HG03558 (cell line): ENCODE measurements around the gene TESK2.

ENCODE experiments used
- ATAC-seq: cut with Tn5 transposase; IDR thresholded peaks from one replicate; pipeline ENCODE4 v1.9.1; 2021; ENCODE audit warnings: moderate number of reproducible peaks; ENCODE audit not compliant: unreplicated experiment; ENCODE audit errors: extremely low read depth

Gene TESK2

GRCh38 chr1:45429561-45430159, 61.3 kb downstream of the TESK2 start:
- ATAC-seq = no peak

DNA sequence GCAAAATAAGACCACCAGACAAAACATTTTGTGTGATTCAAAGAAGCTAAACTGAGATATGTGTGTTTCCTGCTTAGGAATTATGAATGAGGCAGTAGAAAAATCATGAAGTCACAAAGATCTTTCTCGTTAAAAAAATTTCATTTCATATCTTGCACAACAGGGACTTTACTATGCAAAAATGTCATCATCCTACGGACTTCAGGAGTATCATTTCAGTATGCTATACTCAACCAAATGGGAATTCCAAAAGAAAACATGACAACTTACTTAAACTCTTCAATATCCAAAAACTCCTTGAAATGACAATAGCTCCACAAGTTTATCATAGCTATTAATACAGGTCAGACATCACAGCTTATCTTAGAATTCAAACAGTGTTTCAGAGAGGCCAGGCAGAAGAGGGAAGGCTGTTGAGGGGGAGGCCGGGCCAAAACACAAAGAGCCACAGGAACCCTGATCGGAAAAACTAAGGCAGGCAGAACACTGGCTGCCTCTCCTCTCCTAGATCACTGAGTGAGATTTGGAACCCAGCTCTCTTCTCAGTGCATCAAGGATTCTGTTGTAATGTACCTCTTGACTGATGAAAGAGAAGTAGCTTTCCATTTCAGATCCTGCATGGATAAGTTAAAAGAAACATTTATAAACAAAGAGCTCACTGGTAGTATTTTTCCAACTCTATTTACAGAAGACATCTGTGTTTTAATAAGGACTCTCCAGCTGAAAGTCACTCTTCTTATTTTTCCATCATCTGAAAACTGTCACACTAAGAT, 66.9 kb downstream of the TESK2 start:
- no peak for ATAC-seq

DNA sequence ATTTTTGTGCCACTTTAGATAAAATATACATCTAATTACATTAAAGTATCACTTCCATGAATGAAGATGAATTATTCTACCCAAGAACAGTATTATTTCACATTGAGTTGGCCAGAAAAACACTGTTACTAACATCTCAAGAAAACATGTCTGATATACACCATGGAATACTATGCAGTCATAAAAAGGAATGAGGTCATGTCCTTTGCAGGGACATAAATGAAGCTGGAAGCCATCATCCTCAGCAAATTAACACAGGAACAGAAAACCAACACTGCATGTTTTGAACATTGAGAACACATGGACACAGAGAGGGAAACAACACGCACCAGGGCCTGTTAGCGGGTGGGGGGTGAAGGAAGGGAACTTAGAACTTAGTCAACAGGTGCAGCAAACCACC, 69.0 kb downstream of the TESK2 start:
- ATAC-seq = no peak

GRCh38 chr1:45414746-45415145, 76.2 kb downstream of the TESK2 start:
- ATAC-seq = no peak

- no peak for ATAC-seq
Observed at GRCh38 chr1:45412899-45413298, 78.1 kb downstream of the TESK2 start.

DNA sequence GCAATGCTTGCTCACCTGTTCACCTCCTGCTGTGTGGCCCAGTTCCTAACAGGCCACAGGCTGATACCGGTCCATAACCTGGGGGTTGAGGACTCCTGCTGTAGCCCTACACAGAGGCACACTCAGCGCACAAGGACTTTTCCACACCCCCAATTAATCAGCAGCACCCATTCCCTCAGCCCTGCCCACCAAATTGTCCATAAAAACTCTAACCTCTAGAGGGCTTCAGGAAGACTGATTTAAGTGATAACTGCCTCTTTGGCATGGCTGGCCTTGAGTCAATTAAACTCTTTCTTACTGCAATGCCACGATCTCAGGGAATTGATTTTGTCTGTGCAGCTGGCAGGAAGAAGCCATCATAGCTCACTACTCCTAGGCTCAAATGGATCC, 79.5 kb downstream of the TESK2 start:
- ATAC-seq = no peak

DNA sequence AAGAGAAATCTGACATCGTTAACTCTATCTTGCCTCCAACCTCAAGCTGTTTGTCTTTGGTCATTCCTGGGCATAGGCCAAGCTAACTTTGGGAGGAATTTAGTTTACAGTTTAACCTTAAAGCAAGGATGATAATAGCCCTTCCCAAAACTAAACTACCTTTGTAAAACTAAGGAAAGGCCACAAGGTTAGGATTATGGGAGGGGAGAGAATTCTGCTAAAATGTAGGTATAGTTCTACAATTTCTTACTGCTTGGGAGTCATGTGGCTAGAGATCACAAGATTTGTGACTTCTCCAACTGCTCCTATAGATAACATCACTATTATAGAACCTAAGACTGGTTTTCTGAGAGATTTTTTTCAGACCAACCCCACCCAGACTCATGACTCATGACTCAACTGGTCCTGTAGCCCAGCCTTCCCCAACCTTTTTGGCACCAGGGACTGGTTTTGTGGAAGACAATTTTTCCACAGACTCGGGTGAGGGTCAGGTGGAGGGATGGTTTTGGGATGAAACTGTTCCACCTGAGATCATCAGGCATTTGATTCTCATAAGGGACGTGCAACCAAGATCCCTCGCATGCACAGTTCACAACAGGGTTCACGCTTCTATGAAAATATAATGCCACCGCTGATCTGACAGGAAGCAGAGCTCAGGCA, 80.0 kb downstream of the TESK2 start:
- no peak for ATAC-seq

GRCh38 chr1:45409276-45409675, 81.7 kb downstream of the TESK2 start:
- ATAC-seq = no peak

- ATAC-seq = no peak
Observed at GRCh38 chr1:45407629-45408287, 83.2 kb downstream of the TESK2 start.

- no peak for ATAC-seq
Observed at GRCh38 chr1:45405636-45406035, 85.3 kb downstream of the TESK2 start.

DNA sequence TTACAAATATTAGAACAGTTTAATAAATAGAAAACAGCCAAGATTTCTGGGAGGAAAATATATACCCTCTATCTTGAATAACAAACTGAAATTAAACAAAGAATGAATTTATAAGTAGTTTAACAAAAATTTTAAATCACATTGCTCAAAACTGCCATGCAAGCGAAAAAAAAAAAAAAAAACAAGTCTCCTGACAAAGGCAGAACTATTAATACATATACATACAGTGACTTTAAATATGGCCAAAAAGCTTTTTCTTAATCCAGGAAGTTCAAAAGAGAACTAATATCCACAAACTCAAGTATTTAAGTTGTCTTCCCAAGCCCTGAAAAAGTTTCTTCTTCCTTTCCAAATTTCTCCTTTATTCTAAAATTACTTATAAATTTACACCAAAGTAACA, 87.2 kb downstream of the TESK2 start:
- ATAC-seq = no peak

DNA sequence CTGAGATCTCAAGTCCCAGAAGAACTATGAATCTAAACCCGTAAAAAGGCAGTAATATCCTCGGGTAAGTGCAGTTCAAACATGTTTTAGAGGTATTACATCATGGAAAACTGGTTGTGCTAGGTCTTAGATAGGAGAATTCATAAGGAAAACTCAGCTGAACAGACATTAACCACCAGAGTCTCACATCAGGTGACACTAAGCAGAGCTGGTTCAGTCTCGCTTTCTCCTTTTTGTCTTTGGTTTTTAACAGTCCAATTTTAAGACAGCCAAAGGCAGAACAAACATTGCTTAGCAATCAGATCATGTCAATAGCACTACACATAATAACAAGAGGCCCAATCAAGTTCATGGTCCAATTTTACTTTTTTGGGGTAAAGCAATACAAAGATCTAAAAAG, 87.7 kb downstream of the TESK2 start:
- ATAC-seq = no peak

DNA sequence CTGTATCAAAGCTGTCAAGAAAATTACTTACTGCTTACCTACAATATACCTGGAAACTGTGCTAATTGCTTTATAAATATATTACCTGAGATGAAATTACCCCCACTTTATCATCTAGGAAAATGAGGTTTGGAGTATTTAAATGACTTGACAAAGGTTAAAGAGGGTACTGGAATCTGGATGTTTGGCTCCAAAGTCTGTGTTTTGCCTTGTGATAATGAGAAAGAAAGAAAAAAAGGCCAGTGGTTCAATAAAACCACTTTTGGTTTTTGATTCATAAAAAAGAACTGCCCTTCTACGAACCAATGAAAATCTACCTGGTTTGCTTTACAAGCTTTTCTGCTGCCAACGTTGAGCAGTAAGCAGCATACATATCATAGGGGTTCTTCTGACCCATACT, 89.4 kb downstream of the TESK2 start:
- ATAC-seq = no peak

GRCh38 chr1:45400049-45400448, 90.9 kb downstream of the TESK2 start:
- ATAC-seq = no peak

GRCh38 chr1:45397285-45397684, 93.7 kb downstream of the TESK2 start:
- no peak for ATAC-seq

DNA sequence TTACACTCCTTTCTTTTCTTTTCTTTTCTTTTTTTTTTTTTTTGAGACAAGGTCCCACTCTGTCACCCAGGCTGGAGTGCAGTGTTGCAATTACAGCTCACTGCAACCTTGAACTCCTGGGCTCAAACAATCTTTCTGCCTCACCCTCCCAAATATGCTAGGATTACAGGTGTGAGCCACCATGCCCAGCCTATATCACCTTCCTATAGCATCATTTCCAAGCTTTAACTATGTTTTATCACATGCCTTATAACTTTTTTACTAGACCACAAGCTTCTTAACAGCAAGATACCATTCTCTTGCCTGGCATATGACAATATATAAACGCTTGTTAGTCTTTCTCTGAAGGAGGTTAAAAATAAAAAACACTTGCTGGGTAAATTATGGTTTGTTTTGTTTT, 95.4 kb downstream of the TESK2 start:
- ATAC-seq = no peak

- ATAC-seq = no peak
Observed at GRCh38 chr1:45395051-45395450, 95.9 kb downstream of the TESK2 start.

GRCh38 chr1:45394342-45394741, 96.6 kb downstream of the TESK2 start:
- ATAC-seq = peak; percentile 38

GRCh38 chr1:45393718-45394302, 97.2 kb downstream of the TESK2 start:
- ATAC-seq = peak; percentile 46

- no peak for ATAC-seq
Observed at GRCh38 chr1:45386219-45386618, 104.7 kb downstream of the TESK2 start.

GRCh38 chr1:45385302-45385701, 105.7 kb downstream of the TESK2 start:
- ATAC-seq = no peak
